ENCODE measurements around the gene IFNL1.
"Not testable (repeated sequence)": the region's sequence is repeated elsewhere in the genome, so short reads cannot be mapped to it uniquely, and the experiment has no call there.

IFNL1 gene

GRCh38 chr19:39296055-39296645, at the start of gene IFNL1:
Gene IFNL1, plus strand, starts transcription at chr19:39296407. Its CDS starts 15 bp downstream, at chr19:39296422.
- DNase-seq, result no peak

- peak; percentile 40 for DNase-seq
These were observed 49.1 kb upstream of the IFNL1 start for GRCh38 chr19:39246951-39247669.

GRCh38 chr19:39247701-39248664, 48.2 kb upstream of the IFNL1 start:
- no peak for DNase-seq

- DNase-seq, result no peak
These were observed 47.4 kb upstream of the IFNL1 start, which contains the start of gene IFNL4 for GRCh38 chr19:39248806-39249205. Gene IFNL4, minus strand, starts transcription at chr19:39248856.

- no peak for DNase-seq
These were observed 45.1 kb upstream of the IFNL1 start for GRCh38 chr19:39251081-39251480.

- DNase-seq, result no peak
These were observed 44.4 kb upstream of the IFNL1 start for GRCh38 chr19:39251846-39252245.

- DNase-seq, result no peak
These were observed 43.7 kb upstream of the IFNL1 start for GRCh38 chr19:39252458-39252857.

GRCh38 chr19:39253374-39254149, 42.6 kb upstream of the IFNL1 start:
- DNase-seq, result no peak

GRCh38 chr19:39254531-39255345, 41.5 kb upstream of the IFNL1 start:
- DNase-seq, result no peak

GRCh38 chr19:39257227-39257626, 39.0 kb upstream of the IFNL1 start:
- DNase-seq, result no peak

GRCh38 chr19:39261704-39262103, 34.5 kb upstream of the IFNL1 start:
- DNase-seq, result no peak

GRCh38 chr19:39262496-39262895, 33.7 kb upstream of the IFNL1 start:
- DNase-seq, result no peak

- no peak for DNase-seq
These were observed 32.3 kb upstream of the IFNL1 start for GRCh38 chr19:39263912-39264305.

GRCh38 chr19:39264306-39265290, 31.6 kb upstream of the IFNL1 start:
- DNase-seq, result peak; percentile 6

GRCh38 chr19:39265321-39265916, 30.8 kb upstream of the IFNL1 start:
- no peak for DNase-seq

GRCh38 chr19:39268085-39268484, 28.1 kb upstream of the IFNL1 start, which contains the start of gene IFNL2:
Gene IFNL2, plus strand, starts transcription at chr19:39268396. Its CDS starts 173 bp downstream, at chr19:39268569.
- not testable (repeated sequence) for DNase-seq

GRCh38 chr19:39268531-39269223, 27.5 kb upstream of the IFNL1 start:
- not testable (repeated sequence) for DNase-seq

GRCh38 chr19:39269369-39269768, 26.8 kb upstream of the IFNL1 start:
- not testable (repeated sequence) for DNase-seq

Measured in NCI-H1105 treated with DMSO at 0.1 percent for 48 hours (cell line).